Measurements from ENCODE around the gene NFIA.

- TF ChIP-seq CTCF (optimal IDR thresholded peaks at IDR 0.05 in 1 of 3, IDR thresholded peaks at IDR 0.05 in 1 of 3, conservative IDR thresholded peaks at IDR 0.05 in 1 of 3; ENCODE audit: extremely low read depth in 1 of 3, insufficient read depth in 2 of 3, low read length in 3 of 3) (no peak), EZH2 (IDR thresholded peaks at IDR 0.05; ENCODE audit: low read length) (no peak)
Measured at GRCh38 chr1:61222240-61222639, 139.9 kb downstream of the NFIA start.
